Smooth muscle cell (in vitro differentiated cells): ENCODE results near the gene KIF26B. TPM values are rescaled to one million over a fixed set of nuclear protein-coding genes. Genes with fewer than 3 reads are reported as not detected.

Experiments used
- DNase-seq: peaks from one replicate; lab custom pipeline; 2025; ENCODE audit not compliant: unreplicated experiment; lab: John Stamatoyannopoulos, UW
- H2AFZ ChIP-seq: fragments of 200-600 bp; sonication (generic); 2 replicates; pipeline ENCODE4 v1.6.0; 2016; ENCODE audit warnings: antibody characterized with exemption, low read depth, mild to moderate bottlenecking
- H3F3A ChIP-seq: fragments of 200-600 bp; sonication (generic); 2 replicates; pipeline ENCODE4 v1.6.0; 2017; ENCODE audit warnings: antibody characterized with exemption, low read depth
- H3K27ac ChIP-seq: fragments of 200-600 bp; sonication (generic); 2 replicates; pipeline ENCODE4 v1.5.1; 2016; ENCODE audit warnings: low read depth, mild to moderate bottlenecking
- H3K27me3 ChIP-seq: fragments of 200-600 bp; sonication (generic); 2 replicates; pipeline ENCODE4 v1.6.1; 2016; ENCODE audit warnings: low read depth, mild to moderate bottlenecking
- H3K36me3 ChIP-seq: fragments of 200-600 bp; sonication (generic); 2 replicates; pipeline ENCODE4 v1.5.1; 2016; ENCODE audit warnings: low read depth
- H3K4me1 ChIP-seq: fragments of 200-600 bp; sonication (generic); 2 replicates; pipeline ENCODE4 v1.5.1; 2016; ENCODE audit warnings: low read depth
- H3K4me2 ChIP-seq: fragments of 200-600 bp; sonication (generic); 2 replicates; pipeline ENCODE4 v1.6.0; 2016; ENCODE audit warnings: mild to moderate bottlenecking
- H3K4me3 ChIP-seq: fragments of 200-600 bp; sonication (generic); 2 replicates; pipeline ENCODE4 v1.5.1; 2016; ENCODE audit warnings: mild to moderate bottlenecking
- H3K79me2 ChIP-seq: fragments of 200-600 bp; sonication (generic); 2 replicates; pipeline ENCODE4 v1.6.0; 2016; ENCODE audit warnings: low read depth, mild to moderate bottlenecking
- H3K9ac ChIP-seq: fragments of 200-600 bp; sonication (generic); 2 replicates; pipeline ENCODE4 v1.6.0; 2016; ENCODE audit warnings: low read depth
- H3K9me3 ChIP-seq: fragments of 200-600 bp; sonication (generic); replicated peaks from 2 replicates; pipeline ENCODE4 v1.5.1; 2016; ENCODE audit warnings: low read depth
- H4K20me1 ChIP-seq: fragments of 200-600 bp; sonication (generic); 2 replicates; pipeline ENCODE4 v1.6.0; 2016; ENCODE audit warnings: low read depth
- CTCF ChIP-seq: fragments of 200-600 bp; sonication (generic); IDR thresholded peaks from 2 replicates; pipeline ENCODE4 v1.5.1; 2017; ENCODE audit warnings: borderline replicate concordance, mild to moderate bottlenecking, antibody characterized with exemption; ENCODE audit not compliant: insufficient read depth, poor library complexity, severe bottlenecking
- WGBS: methylation state at CpG from one replicate; pipeline ENCODE4 v1.1.7; 2016; ENCODE audit warnings: low lambda C conversion rate; 5-methylcytosine and 5-hydroxymethylcytosine counted together
- polyA plus RNA-seq: library from polyadenylated mRNA; unstranded; fragments of >200 nt; fragmentation: Nextera tagmentation; extraction: Ambion mirVana; gene quantifications from 2 replicates; pipeline ENCODE4 v1.2.1, GENCODE V29; 2016
- total RNA-seq: library from RNA; depleted of rRNA; stranded (reverse); fragments of >200 nt; gene quantifications from 2 replicates; pipeline ENCODE4 v1.2.3, GENCODE V29; 2014

The KIF26B gene
- total and polyA plus RNA-seq, 2 experiments from 2014 or later: 24.9 to 43.3 TPM

DNA sequence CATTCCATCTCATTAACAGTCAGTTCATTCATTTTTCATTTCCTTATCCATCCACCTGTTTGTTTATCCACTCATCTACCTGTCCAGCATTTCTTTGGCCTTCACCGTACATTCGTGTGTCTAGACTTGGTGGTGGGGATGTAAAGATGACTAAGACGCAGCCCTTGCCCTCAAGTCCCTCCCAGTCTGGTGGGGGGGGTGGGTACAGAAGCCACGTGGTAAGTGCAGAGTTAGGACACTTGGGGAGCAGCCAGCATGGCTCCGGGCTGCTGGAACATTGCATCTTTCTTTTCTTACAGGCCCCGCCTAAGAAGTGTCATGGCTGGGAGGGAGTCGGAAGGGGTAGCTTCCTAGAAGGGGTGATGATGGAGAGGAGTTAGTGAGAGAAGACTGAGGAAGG, 17.2 kb downstream of the KIF26B start:
- H3K36me3 ChIP-seq: no peaks in the 10 kb centered on the region
- peaks cover 2% of the 10 kb centered on the region for H3K4me1 ChIP-seq
- no peak for TF ChIP-seq CTCF
- no peak for DNase-seq
- H3K4me3 ChIP-seq: no peak overlapping the region
- H3K27me3 ChIP-seq: no peaks in the 10 kb centered on the region
- peaks cover 98% of the 10 kb centered on the region for H4K20me1 ChIP-seq
- H3K9me3 ChIP-seq: no peaks in the 10 kb centered on the region
- peaks cover 5% of the 10 kb centered on the region for H3F3A ChIP-seq
- 73% methylated on average over 7 of the region's 7 CpGs for WGBS
- no peak overlapping the region for H3K4me2 ChIP-seq
- no peak overlapping the region for H2AFZ ChIP-seq
- peaks cover 95% of the 10 kb centered on the region for H3K79me2 ChIP-seq
- H3K27ac ChIP-seq: no peak overlapping the region
- no peak overlapping the region for H3K9ac ChIP-seq

DNA sequence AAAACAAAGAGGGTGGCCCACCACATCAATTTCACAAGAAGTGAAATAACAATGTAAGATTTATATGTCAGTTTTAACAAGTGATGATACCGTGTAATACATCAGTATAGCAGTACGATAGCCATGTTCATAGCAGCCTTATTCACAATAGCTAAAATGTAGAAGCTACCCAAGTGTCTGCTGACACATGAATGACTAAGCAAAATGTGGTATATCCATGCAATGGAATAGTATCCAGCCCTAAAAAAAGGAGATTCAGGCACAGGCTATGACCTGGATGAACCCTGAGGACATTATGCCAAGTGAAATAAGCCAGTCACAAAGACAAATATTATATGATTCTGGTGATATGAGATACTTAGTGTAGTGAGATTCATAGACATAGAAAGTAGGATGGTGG, 18.0 kb downstream of the KIF26B start:
- TF ChIP-seq CTCF: no peak
- no peaks in the 10 kb centered on the region for H3K4me1 ChIP-seq

GRCh38 chr1:245173446-245174211, 18.8 kb downstream of the KIF26B start:
- H3K36me3 ChIP-seq: no peaks in the 10 kb centered on the region
- no peak overlapping the region for H3K4me2 ChIP-seq
- H3F3A ChIP-seq: peaks cover 5% of the 10 kb centered on the region
- no peaks in the 10 kb centered on the region for H3K9me3 ChIP-seq
- peaks cover 98% of the 10 kb centered on the region for H4K20me1 ChIP-seq
- H3K79me2 ChIP-seq: peaks cover 95% of the 10 kb centered on the region
- H3K4me3 ChIP-seq: no peak overlapping the region
- no peak overlapping the region for H3K9ac ChIP-seq
- H3K27ac ChIP-seq: no peak overlapping the region
- DNase-seq: no peak
- H2AFZ ChIP-seq: no peak overlapping the region
- no peaks in the 10 kb centered on the region for H3K27me3 ChIP-seq
- H3K4me1 ChIP-seq: no peaks in the 10 kb centered on the region
- WGBS: 48% methylated on average over 21 of the region's 21 CpGs
- TF ChIP-seq CTCF: no peak

More for the DNA sequence above, 18.0 kb downstream of the KIF26B start:
- Histone ChIP-seq H3K27me3 (no peaks in the 10 kb centered on the region), H3F3A (peaks cover 5% of the 10 kb centered on the region), H3K9me3 (no peaks in the 10 kb centered on the region), H2AFZ (no peak overlapping the region), H3K79me2 (peaks cover 95% of the 10 kb centered on the region), H3K9ac (no peak overlapping the region), H3K36me3 (no peaks in the 10 kb centered on the region), H3K4me3 (no peak overlapping the region), H3K27ac (no peak overlapping the region), H4K20me1 (peaks cover 98% of the 10 kb centered on the region), H3K4me2 (no peak overlapping the region)
- 98% methylated on average over 2 of the region's 2 CpGs for WGBS
- DNase-seq: no peak
